ENCODE measurements around the gene GLDN. TPM values are rescaled to one million over a fixed set of nuclear protein-coding genes. Genes with fewer than 3 reads are reported as not detected.

GLDN gene
- total and polyA plus RNA-seq, 2 experiments from 2014 or later: 0.32 to 1.2 TPM

DNA sequence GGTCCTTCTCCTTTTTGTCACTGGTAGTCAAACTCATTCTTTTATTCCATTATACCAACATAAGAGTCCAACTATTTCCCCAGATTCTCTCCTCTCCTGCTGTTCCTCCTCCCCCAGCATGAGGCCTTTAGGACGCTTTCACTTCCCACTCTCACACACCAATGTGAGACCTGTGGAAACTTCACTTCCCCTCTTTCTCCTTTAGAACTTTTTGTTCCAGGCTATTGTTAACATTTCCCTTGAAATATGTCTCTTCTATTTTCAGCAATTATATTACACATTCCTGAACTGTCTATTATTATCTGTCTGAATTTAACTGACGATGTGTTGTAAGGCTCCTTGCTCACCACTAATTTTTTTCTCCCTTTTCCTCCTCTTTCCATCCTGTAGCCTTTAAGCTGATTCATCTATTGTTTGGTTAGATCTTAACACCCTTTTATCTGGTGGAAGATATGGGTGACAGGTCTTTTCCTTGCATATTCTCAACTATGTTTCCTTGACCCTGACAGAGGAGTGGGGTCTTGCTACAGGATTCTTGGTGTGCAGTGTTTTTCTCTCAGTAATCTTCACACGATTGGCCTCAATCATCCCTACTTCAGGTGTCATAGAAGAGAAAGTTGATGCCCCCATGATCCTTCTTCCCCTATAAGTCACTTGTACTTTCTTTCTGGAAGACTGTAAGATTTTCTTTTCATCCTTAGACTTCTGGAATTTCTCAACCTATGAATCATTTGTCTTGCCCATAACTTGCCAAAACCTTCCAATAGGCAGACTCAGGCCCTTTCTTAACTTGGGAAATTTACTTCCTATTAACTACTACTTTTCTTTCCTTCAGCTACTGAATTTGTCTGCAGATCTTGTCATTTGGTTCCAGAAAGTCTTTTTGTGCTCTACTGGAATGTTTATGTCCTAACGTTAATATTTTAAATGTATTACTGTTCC, 9.0 kb upstream of the GLDN start:
- Histone ChIP-seq H3F3A (replicated peaks; ENCODE audit: low read depth) (no peaks in the 10 kb centered on the region), H3K4me2 (no peak overlapping the region), H4K20me1 (replicated peaks; ENCODE audit: insufficient read depth) (no peaks in the 10 kb centered on the region), H3K27ac (ENCODE audit: low read depth) (no peak overlapping the region), H3K36me3 (ENCODE audit: insufficient read depth) (no peaks in the 10 kb centered on the region), H3K4me1 (ENCODE audit: insufficient read depth) (no peaks in the 10 kb centered on the region), H3K9me2 (ENCODE audit: insufficient read depth) (no peaks in the 10 kb centered on the region; the same call in 1 of the 2 replicates), H3K4me3 (no peak overlapping the region), H3K79me2 (replicated peaks; ENCODE audit: insufficient read depth) (no peaks in the 10 kb centered on the region), H3K27me3 (ENCODE audit: insufficient read depth) (no peaks in the 10 kb centered on the region), H2AFZ (no peak overlapping the region)
- no peaks in the 10 kb centered on the region for H3K9me3 Mint-ChIP-seq
- TF ChIP-seq JUNB (IDR thresholded peaks at IDR 0.05; ENCODE audit: unreplicated experiment) (no peak), NANOG (IDR thresholded peaks at IDR 0.05; ENCODE audit: borderline replicate concordance) (no peak), POLR2AphosphoS5 (IDR thresholded peaks at IDR 0.05; ENCODE audit: low read depth) (no peak), ZNF114 (CRISPR knock-in tag; IDR thresholded peaks at IDR 0.05) (no peak)
- TF ChIP-seq, protein P1, sequence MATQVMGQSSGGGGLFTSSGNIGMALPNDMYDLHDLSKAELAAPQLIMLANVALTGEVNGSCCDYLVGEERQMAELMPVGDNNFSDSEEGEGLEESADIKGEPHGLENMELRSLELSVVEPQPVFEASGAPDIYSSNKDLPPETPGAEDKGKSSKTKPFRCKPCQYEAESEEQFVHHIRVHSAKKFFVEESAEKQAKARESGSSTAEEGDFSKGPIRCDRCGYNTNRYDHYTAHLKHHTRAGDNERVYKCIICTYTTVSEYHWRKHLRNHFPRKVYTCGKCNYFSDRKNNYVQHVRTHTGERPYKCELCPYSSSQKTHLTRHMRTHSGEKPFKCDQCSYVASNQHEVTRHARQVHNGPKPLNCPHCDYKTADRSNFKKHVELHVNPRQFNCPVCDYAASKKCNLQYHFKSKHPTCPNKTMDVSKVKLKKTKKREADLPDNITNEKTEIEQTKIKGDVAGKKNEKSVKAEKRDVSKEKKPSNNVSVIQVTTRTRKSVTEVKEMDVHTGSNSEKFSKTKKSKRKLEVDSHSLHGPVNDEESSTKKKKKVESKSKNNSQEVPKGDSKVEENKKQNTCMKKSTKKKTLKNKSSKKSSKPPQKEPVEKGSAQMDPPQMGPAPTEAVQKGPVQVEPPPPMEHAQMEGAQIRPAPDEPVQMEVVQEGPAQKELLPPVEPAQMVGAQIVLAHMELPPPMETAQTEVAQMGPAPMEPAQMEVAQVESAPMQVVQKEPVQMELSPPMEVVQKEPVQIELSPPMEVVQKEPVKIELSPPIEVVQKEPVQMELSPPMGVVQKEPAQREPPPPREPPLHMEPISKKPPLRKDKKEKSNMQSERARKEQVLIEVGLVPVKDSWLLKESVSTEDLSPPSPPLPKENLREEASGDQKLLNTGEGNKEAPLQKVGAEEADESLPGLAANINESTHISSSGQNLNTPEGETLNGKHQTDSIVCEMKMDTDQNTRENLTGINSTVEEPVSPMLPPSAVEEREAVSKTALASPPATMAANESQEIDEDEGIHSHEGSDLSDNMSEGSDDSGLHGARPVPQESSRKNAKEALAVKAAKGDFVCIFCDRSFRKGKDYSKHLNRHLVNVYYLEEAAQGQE (IDR thresholded peaks at IDR 0.05; ENCODE audit: unreplicated experiment): no peak
- DNase-seq (ENCODE audit: low spot score) (no peak), ATAC-seq (no peak)
- H3K36me3 Mint-ChIP-seq (ENCODE audit: low read depth): no peaks in the 10 kb centered on the region
- H3K4me3 Mint-ChIP-seq: no peak overlapping the region
- H3K4me1 Mint-ChIP-seq: no peaks in the 10 kb centered on the region
- no peak overlapping the region for H3K27ac Mint-ChIP-seq
- H3K27me3 Mint-ChIP-seq (ENCODE audit: insufficient read depth, low read depth, poor library complexity): peaks cover 6% of the 10 kb centered on the region

DNA sequence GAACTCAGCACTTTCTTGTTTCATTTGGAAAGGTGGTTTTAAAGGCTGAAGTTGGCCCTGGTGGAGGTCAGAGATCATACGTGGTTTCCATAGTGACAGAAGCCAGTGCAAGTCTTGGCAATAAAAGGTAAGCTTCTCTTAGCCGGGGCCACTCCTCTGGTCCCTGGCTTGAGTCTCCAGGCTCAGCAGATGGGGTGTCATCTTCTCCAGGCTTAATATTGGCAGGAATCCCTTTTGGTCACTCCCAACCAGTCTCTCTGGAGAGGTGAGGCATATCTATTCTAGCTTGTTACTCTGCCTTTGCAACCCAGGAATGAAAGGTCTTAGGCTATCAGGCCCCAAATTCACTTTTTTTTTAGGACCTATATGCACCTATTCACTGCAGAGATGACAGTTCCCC, 7.9 kb upstream of the GLDN start:
- H3F3A ChIP-seq (replicated peaks; ENCODE audit: low read depth): no peaks in the 10 kb centered on the region
- no peaks in the 10 kb centered on the region for H3K4me1 ChIP-seq (ENCODE audit: insufficient read depth)
- no peaks in the 10 kb centered on the region for H3K36me3 ChIP-seq (ENCODE audit: insufficient read depth)
- peaks cover 6% of the 10 kb centered on the region for H3K27me3 Mint-ChIP-seq (ENCODE audit: insufficient read depth, low read depth, poor library complexity)
- no peak for DNase-seq (ENCODE audit: low spot score)
- H3K36me3 Mint-ChIP-seq (ENCODE audit: low read depth): no peaks in the 10 kb centered on the region
- no peak overlapping the region for H3K4me3 Mint-ChIP-seq
- no peak overlapping the region for H3K4me3 ChIP-seq
- no peak overlapping the region for H2AFZ ChIP-seq
- no peaks in the 10 kb centered on the region for H3K9me3 Mint-ChIP-seq
- no peaks in the 10 kb centered on the region for H4K20me1 ChIP-seq (replicated peaks; ENCODE audit: insufficient read depth)
- no peak for ATAC-seq
- no peak overlapping the region for H3K27ac Mint-ChIP-seq
- H3K4me2 ChIP-seq: no peak overlapping the region
- H3K9me2 ChIP-seq (ENCODE audit: insufficient read depth): no peaks in the 10 kb centered on the region; the same call in 1 of the 2 replicates
- no peaks in the 10 kb centered on the region for H3K79me2 ChIP-seq (replicated peaks; ENCODE audit: insufficient read depth)
- H3K4me1 Mint-ChIP-seq: no peaks in the 10 kb centered on the region
- no peak overlapping the region for H3K27ac ChIP-seq (ENCODE audit: low read depth)
- no peaks in the 10 kb centered on the region for H3K27me3 ChIP-seq (ENCODE audit: insufficient read depth)
- TF ChIP-seq CREB1 (CRISPR knock-in tag; IDR thresholded peaks at IDR 0.05; ENCODE audit: low read depth) (no peak), JUNB (IDR thresholded peaks at IDR 0.05; ENCODE audit: unreplicated experiment) (no peak), ZNF462 (CRISPR knock-in tag; IDR thresholded peaks at IDR 0.05) (no peak), POLR2AphosphoS5 (IDR thresholded peaks at IDR 0.05; ENCODE audit: low read depth) (no peak), CTCF (conservative IDR thresholded peaks at IDR 0.05; ENCODE audit: low read depth in 2 of 2) (no peak), ZNF114 (CRISPR knock-in tag; IDR thresholded peaks at IDR 0.05) (no peak), EZH2phosphoT487 (IDR thresholded peaks at IDR 0.05; ENCODE audit: unreplicated experiment) (no peak)

Measured in GM23338 (cell line).